IMR-90 (cell line): ENCODE data around the gene MDC1. TPM values are rescaled to one million over a fixed set of nuclear protein-coding genes. Genes with fewer than 3 reads are reported as not detected.

Source experiments
- ATAC-seq: fragments of 200-7000 bp; cut with Tn5 transposase; 2 replicates; pipeline ENCODE4 v1.9.1; 2020; ENCODE audit warnings: low read depth, mild to moderate bottlenecking, moderate library complexity
- Bru-seq: library from RNA; stranded (reverse); fragments of 400-500 nt; gene quantifications from one replicate; lab custom pipeline; 2021; lab: Mats Ljungman, UMichigan
- BruChase-seq, 2 experiments: library from RNA; stranded (reverse); fragments of 400-500 nt; gene quantifications; one replicate each; lab custom pipeline; 2021; lab: Mats Ljungman, UMichigan
- BruUV-seq: library from RNA; stranded (reverse); fragments of 400-500 nt; replicated peaks from 2 replicates; lab custom pipeline; 2021; lab: Mats Ljungman, UMichigan
- CTCF ChIA-PET: fragments of 300-600 bp; formaldehyde crosslinking; extraction: SDS; loops from one replicate; lab custom pipeline; 2021; ENCODE audit warnings: antibody characterized with exemption; lab: Yijun Ruan, JAX
- POLR2A ChIA-PET: fragments of 300-600 bp; sonication (Branson Sonifier 250); formaldehyde crosslinking; loops from one replicate; lab custom pipeline; 2022; ENCODE audit warnings: antibody characterized with exemption; ENCODE audit not compliant: unreplicated experiment; lab: Charles Lee
- DNase-seq: peaks from one replicate; pipeline ENCODE4 v3.0.0; 2013
- H2AFZ ChIP-seq: replicated peaks from 2 replicates; pipeline ENCODE3; 2013; ENCODE audit warnings: low read length, mild to moderate bottlenecking; ENCODE audit not compliant: poor library complexity
- H2AK5ac ChIP-seq: 2 replicates; pipeline ENCODE4 v1.6.1; 2013; ENCODE audit warnings: low read depth, low read length, inconsistent platforms
- H2AK9ac ChIP-seq: replicated peaks from 2 replicates; pipeline ENCODE3; 2013; ENCODE audit warnings: mild to moderate bottlenecking, low read depth, low read length, moderate library complexity; ENCODE audit not compliant: poor library complexity
- H2BK120ac ChIP-seq: 2 replicates; pipeline ENCODE4 v1.6.1; 2013; ENCODE audit warnings: low read depth, low read length, inconsistent platforms
- H2BK15ac ChIP-seq: 3 replicates; pipeline ENCODE4 v1.6.1; 2013; ENCODE audit warnings: low read depth, low read length, inconsistent platforms
- H2BK20ac ChIP-seq: 2 replicates; pipeline ENCODE4 v1.6.1; 2013; ENCODE audit warnings: low read depth, mild to moderate bottlenecking, inconsistent platforms, low read length, moderate library complexity
- H2BK5ac ChIP-seq: 2 replicates; pipeline ENCODE4 v1.6.1; 2013; ENCODE audit warnings: mild to moderate bottlenecking, low read depth, low read length, inconsistent platforms; ENCODE audit not compliant: poor library complexity, severe bottlenecking
- H3K14ac ChIP-seq: replicated peaks from 2 replicates; pipeline ENCODE4 v1.6.1; 2013; ENCODE audit warnings: low read depth, low read length, inconsistent platforms
- H3K18ac ChIP-seq: 2 replicates; pipeline ENCODE4 v1.6.1; 2013; ENCODE audit warnings: low read depth, low read length, control low read depth
- H3K23ac ChIP-seq: 2 replicates; pipeline ENCODE4 v1.6.1; 2013; ENCODE audit warnings: low read depth, low read length, inconsistent platforms
- H3K27ac ChIP-seq: 2 replicates; pipeline ENCODE4 v1.5.1; 2013; ENCODE audit warnings: mild to moderate bottlenecking, control low read depth, low read length; ENCODE audit not compliant: insufficient read depth
- H3K27me3 ChIP-seq: 2 replicates; pipeline ENCODE4 v1.6.1; 2013; ENCODE audit warnings: low read length; ENCODE audit not compliant: control insufficient read depth, insufficient read depth
- H3K36me3 ChIP-seq: 2 replicates; pipeline ENCODE4 v1.6.1; 2013; ENCODE audit warnings: low read length, mixed read lengths; ENCODE audit not compliant: control insufficient read depth, insufficient read depth
- H3K4ac ChIP-seq: 2 replicates; pipeline ENCODE4 v1.6.1; 2013; ENCODE audit warnings: low read depth, low read length, inconsistent platforms
- H3K4me1 ChIP-seq: 2 replicates; pipeline ENCODE4 v1.6.1; 2013; ENCODE audit warnings: low read length, mixed read lengths; ENCODE audit not compliant: control insufficient read depth, insufficient read depth
- H3K4me2 ChIP-seq: 2 replicates; pipeline ENCODE4 v1.6.1; 2013; ENCODE audit warnings: low read depth, mild to moderate bottlenecking, control low read depth, low read length, moderate library complexity
- H3K4me3 ChIP-seq: 2 replicates; pipeline ENCODE4 v1.5.1; 2013; ENCODE audit warnings: low read depth, mild to moderate bottlenecking, control low read depth, low read length, moderate library complexity; ENCODE audit not compliant: insufficient read depth
- H3K56ac ChIP-seq: 2 replicates; pipeline ENCODE4 v1.6.1; 2013; ENCODE audit warnings: low read length, inconsistent platforms; ENCODE audit not compliant: insufficient read depth; ENCODE audit errors: extremely low read depth
- H3K79me1 ChIP-seq, 2 experiments: 2 replicates each; pipeline ENCODE4 v1.6.1; 2013; ENCODE audit warnings: low read length in 2 of 2, inconsistent platforms in 1 of 2, low read depth in 1 of 2
- H3K9ac ChIP-seq: 2 replicates; pipeline ENCODE4 v1.6.1; 2013; ENCODE audit warnings: low read depth, low read length, control low read depth
- H3K9me1 ChIP-seq: 2 replicates; pipeline ENCODE4 v1.6.1; 2013; ENCODE audit warnings: low read length, inconsistent platforms; ENCODE audit not compliant: insufficient read depth
- H3K9me3 ChIP-seq: 2 replicates; pipeline ENCODE4 v1.6.1; 2013; ENCODE audit warnings: low read length; ENCODE audit not compliant: control insufficient read depth, insufficient read depth
- H4K20me1 ChIP-seq: 2 replicates; pipeline ENCODE4 v1.6.1; 2013; ENCODE audit warnings: low read length, inconsistent platforms; ENCODE audit not compliant: insufficient read depth
- H4K5ac ChIP-seq: 2 replicates; pipeline ENCODE4 v1.6.1; 2013; ENCODE audit warnings: mild to moderate bottlenecking, low read depth, low read length, control low read depth
- H4K8ac ChIP-seq, 2 experiments: 2 replicates each; pipeline ENCODE4 v1.6.1; 2013; ENCODE audit warnings: low read depth in 2 of 2, low read length in 2 of 2, control low read depth in 1 of 2, inconsistent platforms in 1 of 2
- H4K91ac ChIP-seq: 2 replicates; pipeline ENCODE4 v1.6.1; 2013; ENCODE audit warnings: low read depth, low read length, inconsistent platforms; ENCODE audit not compliant: insufficient read depth
- BHLHE40 ChIP-seq: fragments of 150-350 bp; IDR thresholded peaks from 2 replicates; pipeline ENCODE4 v1.6.1; 2016; ENCODE audit warnings: mild to moderate bottlenecking, low read depth, low read length
- CEBPB ChIP-seq: IDR thresholded peaks from 2 replicates; pipeline ENCODE4 v1.6.1; 2012; ENCODE audit warnings: low read depth, low read length, improper control_type of control experiment
- CHD1 ChIP-seq: IDR thresholded peaks from 2 replicates; pipeline ENCODE4 v1.6.1; 2012; ENCODE audit warnings: low read depth, low read length, improper control_type of control experiment
- CTCF ChIP-seq: conservative IDR thresholded peaks from 2 replicates; pipeline ENCODE4 v1.5.1; 2012; ENCODE audit warnings: mild to moderate bottlenecking, low read depth, low read length, improper control_type of control experiment
- ELK1 ChIP-seq: fragments of 150-350 bp; IDR thresholded peaks from 2 replicates; pipeline ENCODE4 v1.6.1; 2016; ENCODE audit warnings: low read depth, mild to moderate bottlenecking, low read length, moderate library complexity, borderline replicate concordance
- FOS ChIP-seq: fragments of 150-350 bp; IDR thresholded peaks from 2 replicates; pipeline ENCODE4 v1.6.1; 2016; ENCODE audit warnings: low read depth, low read length
- MAFK ChIP-seq: IDR thresholded peaks from 2 replicates; pipeline ENCODE4 v1.6.1; 2012; ENCODE audit warnings: low read depth, low read length, improper control_type of control experiment
- MXI1 ChIP-seq: IDR thresholded peaks from 2 replicates; pipeline ENCODE4 v1.6.1; 2012; ENCODE audit warnings: low read depth, mild to moderate bottlenecking, low read length, moderate library complexity, borderline replicate concordance
- NFE2L2 ChIP-seq: fragments of 150-350 bp; IDR thresholded peaks from 2 replicates; pipeline ENCODE4 v1.6.1; 2016; ENCODE audit warnings: low read depth, mild to moderate bottlenecking, low read length
- RCOR1 ChIP-seq: IDR thresholded peaks from 2 replicates; pipeline ENCODE4 v1.6.1; 2012; ENCODE audit warnings: mild to moderate bottlenecking, low read length, improper control_type of control experiment; ENCODE audit not compliant: insufficient replicate concordance
- USF2 ChIP-seq: fragments of 150-350 bp; IDR thresholded peaks from 2 replicates; pipeline ENCODE4 v1.6.1; 2017; ENCODE audit warnings: mild to moderate bottlenecking, antibody characterized with exemption, low read length, low read depth
- WGBS, 2 experiments: methylation state at CpG; one replicate each; pipeline versions ENCODE4 v1.1.5 to v1.1.7; 2013; ENCODE audit warnings: missing lambda C conversion rate in 2 of 2; ENCODE audit not compliant: insufficient read length in 1 of 2; ENCODE audit errors: extremely low coverage in 2 of 2; 5-methylcytosine and 5-hydroxymethylcytosine counted together
- dilution Hi-C: fragments of 300-500 bp; cut with HindIII; formaldehyde crosslinking; loops from one replicate; pipeline ENCODE4 v1.14.3; 2018; ENCODE audit warnings: low sequenced_read_pairs; ENCODE audit not compliant: unreplicated experiment
- in situ Hi-C: fragments of 300-500 bp; cut with MboI; formaldehyde crosslinking; loops from 3 replicates; pipeline ENCODE4 v1.14.3; 2019; ENCODE audit warnings: low sequenced_read_pairs, inconsistent platforms, mixed read lengths
- intact Hi-C: fragments of 100-400 bp; cut with micrococcal nuclease; formaldehyde crosslinking; loops from 2 replicates; pipeline ENCODE4 v1.10.0; 2022
- long read RNA-seq: library from polyadenylated mRNA; unstranded; transcript quantifications from one replicate; pipeline ENCODE4 v2.0.0, GENCODE V29; 2021; ENCODE audit not compliant: unreplicated experiment
- polyA plus RNA-seq, 3 experiments: library from polyadenylated mRNA; depleted of rRNA; stranded (reverse); fragments of >200 nt; gene quantifications; 2 replicates each; pipeline ENCODE4 v1.2.3, GENCODE V29; 2012; ENCODE audit warnings: low replicate concordance in 1 of 3
- total RNA-seq: library from RNA; depleted of rRNA; stranded (reverse); fragments of >200 nt; gene quantifications from 2 replicates; pipeline ENCODE4 v1.2.3, GENCODE V29; 2012; rRNA removed

Gene MDC1
- 3.6 and 4.5 TPM in 2 replicates for total RNA-seq
- 12.1 and 12.4 TPM in 2 replicates for polyA plus RNA-seq (2012; rRNA removed)
- 6.0 and 8.0 TPM in 2 replicates for polyA plus RNA-seq (2012; cell fraction: cytosol; rRNA removed)
- 30.2 and 33.9 TPM in 2 replicates for polyA plus RNA-seq (2012; cell fraction: nucleus; rRNA removed; ENCODE audit: low replicate concordance)
- Bru-seq, nascent RNA = percentile 64 among the genes with signal in this experiment
- BruChase-seq, experiment 1, labeled RNA remaining after a 6-hour chase = percentile 80 among the genes with signal in this experiment
- percentile 77 among the genes with signal in this experiment for BruChase-seq, experiment 2, labeled RNA remaining after a 2-hour chase
- long read RNA-seq, partial matches to known transcripts = 7 of 8 reads
- long read RNA-seq, other reads (novel, unspliced or antisense) = 1 of 8 reads

GRCh38 chr6:30717129-30717844, at the start of gene MDC1:
Gene MDC1 (minus strand): TSS chr6:30717281. CDS start chr6:30715175, 2,106 bp downstream.
- Histone ChIP-seq H2BK15ac (peak within 1 kb of the TSS; percentile 59), H2BK120ac (peak within 1 kb of the TSS; percentile 50), H3K18ac (peak within 1 kb of the TSS; percentile 48), H3K27me3 (no peaks in the 10 kb centered on the region), H3K4me3 (peak within 1 kb of the TSS; percentile 61), H3K79me1 (peaks cover 15 to 41% of the 10 kb centered on the region in 2 experiments), H3K9ac (peak within 1 kb of the TSS; percentile 76), H3K14ac (peak within 1 kb of the TSS; percentile 83), H2BK5ac (peak within 1 kb of the TSS; percentile 91), H3K4ac (peak within 1 kb of the TSS; percentile 92), H4K8ac (peak within 1 kb of the TSS; percentile 84 to 96), H2AK9ac (peak within 1 kb of the TSS; percentile 79), H2BK20ac (peak within 1 kb of the TSS; percentile 8; the same call in 1 of the 2 replicates), H4K20me1 (peaks cover 10% of the 10 kb centered on the region), H3K4me2 (peak within 1 kb of the TSS; percentile 90), H3K27ac (peak within 1 kb of the TSS; percentile 78), H4K5ac (peak within 1 kb of the TSS; percentile 55), H3K4me1 (peaks cover 4% of the 10 kb centered on the region; the same call in 1 of the 2 replicates), H3K23ac (peak within 1 kb of the TSS; percentile 84), H2AFZ (peak within 1 kb of the TSS; percentile 95), H3K9me1 (peaks cover 5% of the 10 kb centered on the region), H4K91ac (peak within 1 kb of the TSS; percentile 97), H3K9me3 (no peaks in the 10 kb centered on the region), H3K56ac (peak within 1 kb of the TSS; percentile 96), H3K36me3 (peaks cover 17% of the 10 kb centered on the region), H2AK5ac (peak within 1 kb of the TSS; percentile 99)
- 0% methylated on average over 31 of the region's 48 CpGs; no CpG with 5 or more reads in 1 of the 2 experiments for WGBS, 2 experiments
- peak; percentile 100 for DNase-seq
- no TSS peak for BruUV-seq
- intact Hi-C loops = loop anchor here (1.0 kb wide), 1 partner anchor 26 kb away; no protein-coding TSS in a partner anchor
- in situ Hi-C loops = no loop called here
- dilution Hi-C loops = no loop called here
- CTCF ChIA-PET = no interaction called here
- ATAC-seq = peak; percentile 77
- POLR2A ChIA-PET = interaction anchor here (0.6 kb wide), 1 partner anchor 146 kb away, joined by 3 read pairs; the partner anchor contains the start of gene ABCF1
- TF ChIP-seq MAFK (peak; percentile 93), MXI1 (peak; percentile 77; the same call in 1 of the 2 replicates), BHLHE40 (peak; percentile 24; the same call in 1 of the 2 replicates), RCOR1 (no peak), CEBPB (peak; percentile 73; the same call in 1 of the 2 replicates), CTCF (peak; percentile 29; the same call in 1 of the 2 replicates), USF2 (no peak), FOS (peak; percentile 71), CHD1 (0 out of 2 replicates have a peak, but pooled peaks have one; percentile 8), NFE2L2 (peak; percentile 76; the same call in 1 of the 2 replicates), ELK1 (no peak)
